Neural progenitor cell (in vitro differentiated cells): ENCODE measurements around the gene CFAP52. TPM values are rescaled to one million over a fixed set of nuclear protein-coding genes. Genes with fewer than 3 reads are reported as not detected.
A peak's percentile ranks its signal among the peaks of the same experiment; 100 is the strongest.

Source experiments
- DNase-seq: peaks from one replicate; pipeline ENCODE4 v3.0.0-alpha.2; 2016; ENCODE audit warnings: low spot score
- H2AFZ ChIP-seq: fragments of 200-600 bp; sonication (generic); replicated peaks from 2 replicates; pipeline ENCODE4 v1.6.1; 2016; ENCODE audit warnings: antibody characterized with exemption
- H3F3A ChIP-seq: fragments of 200-600 bp; sonication (generic); 2 replicates; pipeline ENCODE4 v1.6.1; 2016; ENCODE audit warnings: antibody characterized with exemption, low read depth
- H3K27ac ChIP-seq: fragments of 200-600 bp; sonication (generic); 2 replicates; pipeline ENCODE4 v1.5.1; 2016; ENCODE audit warnings: mild to moderate bottlenecking
- H3K27me3 ChIP-seq: fragments of 200-600 bp; sonication (generic); 2 replicates; pipeline ENCODE4 v1.6.1; 2016; ENCODE audit warnings: mild to moderate bottlenecking, moderate library complexity
- H3K36me3 ChIP-seq: fragments of 200-600 bp; sonication (generic); 2 replicates; pipeline ENCODE4 v1.5.1; 2016
- H3K4me1 ChIP-seq: fragments of 200-600 bp; sonication (generic); 2 replicates; pipeline ENCODE4 v1.6.1; 2016; ENCODE audit warnings: mixed run types
- H3K4me2 ChIP-seq: fragments of 200-600 bp; sonication (generic); 2 replicates; pipeline ENCODE4 v1.6.1; 2016
- H3K4me3 ChIP-seq: fragments of 200-600 bp; sonication (generic); 2 replicates; pipeline ENCODE4 v1.5.1; 2016
- H3K79me2 ChIP-seq: fragments of 200-600 bp; sonication (generic); 2 replicates; pipeline ENCODE4 v1.6.1; 2016; ENCODE audit warnings: low read depth
- H3K9ac ChIP-seq: fragments of 200-600 bp; sonication (generic); 2 replicates; pipeline ENCODE4 v1.6.1; 2016
- H3K9me3 ChIP-seq: fragments of 200-600 bp; sonication (generic); 2 replicates; pipeline ENCODE4 v1.5.1; 2016; ENCODE audit warnings: low read depth
- H4K20me1 ChIP-seq: fragments of 200-600 bp; sonication (generic); 2 replicates; pipeline ENCODE4 v1.6.1; 2016; ENCODE audit warnings: low read depth
- H3K27ac Mint-ChIP-seq: 3 replicates; pipeline ENCODE4 v1.8.0; 2021; ENCODE audit warnings: mixed read lengths
- H3K27me3 Mint-ChIP-seq: 2 replicates; pipeline ENCODE4 v1.8.0; 2022; ENCODE audit warnings: low read depth, mild to moderate bottlenecking, inconsistent platforms, moderate library complexity, mixed read lengths; ENCODE audit not compliant: insufficient read depth
- H3K36me3 Mint-ChIP-seq: 3 replicates; pipeline ENCODE4 v1.8.0; 2021; ENCODE audit warnings: mixed read lengths
- H3K4me1 Mint-ChIP-seq: 3 replicates; pipeline ENCODE4 v1.8.0; 2021; ENCODE audit warnings: mixed read lengths
- H3K4me3 Mint-ChIP-seq: 3 replicates; pipeline ENCODE4 v1.8.0; 2021; ENCODE audit warnings: mild to moderate bottlenecking, moderate library complexity, mixed read lengths
- H3K9me3 Mint-ChIP-seq: 3 replicates; pipeline ENCODE4 v1.8.0; 2020; ENCODE audit warnings: mixed read lengths
- EZH2 ChIP-seq: fragments of 200-600 bp; sonication (generic); IDR thresholded peaks from 2 replicates; pipeline ENCODE4 v1.6.1; 2017; ENCODE audit warnings: antibody characterized with exemption, mild to moderate bottlenecking, moderate library complexity
- EZH2phosphoT487 ChIP-seq: fragments of 200-600 bp; sonication (generic); IDR thresholded peaks from 2 replicates; pipeline ENCODE4 v1.6.1; 2017; ENCODE audit warnings: antibody characterized with exemption
- total RNA-seq: library from RNA; depleted of rRNA; stranded (reverse); fragments of >200 nt; gene quantifications from 2 replicates; pipeline ENCODE4 v1.2.3, GENCODE V29; 2015; ENCODE audit warnings: low replicate concordance
- TF ChIP-seq, protein P1 (sequence below): fragments of 200-600 bp; sonication (generic); IDR thresholded peaks from 2 replicates; pipeline ENCODE4 v1.5.1; 2017; ENCODE audit warnings: antibody characterized with exemption, mild to moderate bottlenecking

Gene CFAP52
- total RNA-seq, 1 donor from 2014 or later: not detected

- Histone ChIP-seq H3K4me2 (no peak overlapping the region), H3K9ac (no peak overlapping the region), H3K27me3 (no peaks in the 10 kb centered on the region), H3K27ac (no peak overlapping the region), H3K9me3 (no peaks in the 10 kb centered on the region), H3K4me3 (no peak overlapping the region), H3K36me3 (peaks cover 5% of the 10 kb centered on the region), H3F3A (no peaks in the 10 kb centered on the region), H4K20me1 (peaks cover 4% of the 10 kb centered on the region), H3K79me2 (peaks cover 13% of the 10 kb centered on the region), H3K4me1 (no peaks in the 10 kb centered on the region), H2AFZ (no peak overlapping the region)
- H3K27ac Mint-ChIP-seq: no peak overlapping the region
- TF ChIP-seq EZH2phosphoT487 (no peak), EZH2 (no peak)
- TF ChIP-seq, protein P1, sequence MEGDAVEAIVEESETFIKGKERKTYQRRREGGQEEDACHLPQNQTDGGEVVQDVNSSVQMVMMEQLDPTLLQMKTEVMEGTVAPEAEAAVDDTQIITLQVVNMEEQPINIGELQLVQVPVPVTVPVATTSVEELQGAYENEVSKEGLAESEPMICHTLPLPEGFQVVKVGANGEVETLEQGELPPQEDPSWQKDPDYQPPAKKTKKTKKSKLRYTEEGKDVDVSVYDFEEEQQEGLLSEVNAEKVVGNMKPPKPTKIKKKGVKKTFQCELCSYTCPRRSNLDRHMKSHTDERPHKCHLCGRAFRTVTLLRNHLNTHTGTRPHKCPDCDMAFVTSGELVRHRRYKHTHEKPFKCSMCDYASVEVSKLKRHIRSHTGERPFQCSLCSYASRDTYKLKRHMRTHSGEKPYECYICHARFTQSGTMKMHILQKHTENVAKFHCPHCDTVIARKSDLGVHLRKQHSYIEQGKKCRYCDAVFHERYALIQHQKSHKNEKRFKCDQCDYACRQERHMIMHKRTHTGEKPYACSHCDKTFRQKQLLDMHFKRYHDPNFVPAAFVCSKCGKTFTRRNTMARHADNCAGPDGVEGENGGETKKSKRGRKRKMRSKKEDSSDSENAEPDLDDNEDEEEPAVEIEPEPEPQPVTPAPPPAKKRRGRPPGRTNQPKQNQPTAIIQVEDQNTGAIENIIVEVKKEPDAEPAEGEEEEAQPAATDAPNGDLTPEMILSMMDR: no peak
- DNase-seq: no peak
- H3K4me1 Mint-ChIP-seq: no peaks in the 10 kb centered on the region
- H3K9me3 Mint-ChIP-seq: no peaks in the 10 kb centered on the region
- H3K4me3 Mint-ChIP-seq: no peak overlapping the region
- peaks cover 12% of the 10 kb centered on the region for H3K36me3 Mint-ChIP-seq
- H3K27me3 Mint-ChIP-seq: no peaks in the 10 kb centered on the region
Measured at GRCh38 chr17:9568004-9568403, 8.4 kb upstream of the CFAP52 start.

DNA sequence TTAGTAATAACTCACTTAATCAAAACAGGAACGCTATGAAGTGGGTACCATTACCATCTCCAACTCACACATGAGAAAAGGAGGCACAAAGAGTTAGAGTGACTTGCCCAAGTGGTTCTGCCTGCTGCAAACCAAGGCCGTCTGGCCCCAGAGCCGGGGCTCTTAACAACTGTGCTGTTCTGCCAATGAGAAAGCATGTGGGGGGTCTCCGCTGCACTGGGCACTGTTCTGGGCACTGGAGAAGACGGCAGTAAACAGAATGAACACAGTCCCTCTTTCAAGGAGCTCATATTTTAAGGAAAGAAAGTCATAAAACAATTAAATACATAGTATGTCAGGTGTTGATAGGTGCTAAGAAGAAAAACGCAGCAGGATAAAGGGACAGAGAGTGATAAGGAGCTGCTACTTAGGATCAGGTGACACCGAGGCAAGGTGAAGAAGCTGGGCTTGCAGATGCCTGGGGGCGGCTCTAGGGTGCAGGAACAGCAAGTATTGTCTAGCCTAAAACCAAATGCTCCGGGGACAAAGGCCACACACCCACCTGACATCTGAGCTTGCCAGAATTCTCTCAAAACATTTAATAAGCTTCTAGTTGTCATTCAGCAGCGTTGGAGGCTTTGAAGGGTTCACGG is 7.4 kb upstream of the CFAP52 start:
- Histone ChIP-seq H3K27me3 (no peaks in the 10 kb centered on the region), H2AFZ (no peak overlapping the region), H4K20me1 (peaks cover 4% of the 10 kb centered on the region), H3K4me1 (no peaks in the 10 kb centered on the region), H3K36me3 (no peaks in the 10 kb centered on the region), H3K4me2 (no peak overlapping the region), H3K9ac (no peak overlapping the region), H3F3A (no peaks in the 10 kb centered on the region), H3K79me2 (peaks cover 16% of the 10 kb centered on the region), H3K27ac (no peak overlapping the region), H3K4me3 (no peak overlapping the region), H3K9me3 (no peaks in the 10 kb centered on the region)
- H3K27ac Mint-ChIP-seq: no peak overlapping the region
- no peak for DNase-seq
- H3K36me3 Mint-ChIP-seq: peaks cover 10% of the 10 kb centered on the region
- TF ChIP-seq EZH2phosphoT487 (no peak), EZH2 (no peak)
- no peaks in the 10 kb centered on the region for H3K9me3 Mint-ChIP-seq
- H3K4me3 Mint-ChIP-seq: no peak overlapping the region
- no peaks in the 10 kb centered on the region for H3K27me3 Mint-ChIP-seq
- H3K4me1 Mint-ChIP-seq: no peaks in the 10 kb centered on the region

DNA sequence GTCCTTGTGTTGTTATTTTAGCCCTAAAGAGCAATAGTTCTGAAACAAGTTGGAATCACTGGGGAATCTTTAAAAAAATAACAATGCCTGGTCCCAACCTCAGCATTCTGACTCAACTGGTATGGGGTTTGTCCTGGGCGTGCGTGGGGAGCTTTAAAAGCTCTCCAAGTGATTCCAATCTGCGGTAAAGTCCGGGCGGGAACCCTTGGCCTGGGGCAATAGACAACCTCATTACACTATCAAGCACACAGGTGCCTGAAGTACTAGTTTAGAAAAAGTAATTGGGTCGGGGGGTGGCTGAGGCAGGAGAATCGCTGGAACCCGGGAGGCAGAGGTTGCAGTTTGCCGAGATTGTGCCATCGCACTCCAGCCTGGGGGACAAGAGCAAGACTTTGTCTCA is 5.2 kb upstream of the CFAP52 start:
- Histone ChIP-seq H3K4me2 (no peak overlapping the region), H3F3A (peaks cover 4% of the 10 kb centered on the region), H3K36me3 (no peaks in the 10 kb centered on the region), H3K4me1 (no peaks in the 10 kb centered on the region), H4K20me1 (peaks cover 4% of the 10 kb centered on the region), H3K9ac (no peak overlapping the region), H3K27me3 (no peaks in the 10 kb centered on the region), H3K27ac (no peak overlapping the region), H3K9me3 (no peaks in the 10 kb centered on the region), H3K4me3 (no peak overlapping the region), H2AFZ (no peak overlapping the region), H3K79me2 (peaks cover 15% of the 10 kb centered on the region)
- H3K27ac Mint-ChIP-seq: no peak overlapping the region
- no peaks in the 10 kb centered on the region for H3K9me3 Mint-ChIP-seq
- no peak for DNase-seq
- H3K4me1 Mint-ChIP-seq: peaks cover under 1% of the 10 kb centered on the region
- TF ChIP-seq EZH2phosphoT487 (no peak), EZH2 (no peak)
- TF ChIP-seq, protein P1: no peak
- peaks cover 5% of the 10 kb centered on the region for H3K36me3 Mint-ChIP-seq
- no peak overlapping the region for H3K4me3 Mint-ChIP-seq
- H3K27me3 Mint-ChIP-seq: peaks cover 2% of the 10 kb centered on the region

DNA sequence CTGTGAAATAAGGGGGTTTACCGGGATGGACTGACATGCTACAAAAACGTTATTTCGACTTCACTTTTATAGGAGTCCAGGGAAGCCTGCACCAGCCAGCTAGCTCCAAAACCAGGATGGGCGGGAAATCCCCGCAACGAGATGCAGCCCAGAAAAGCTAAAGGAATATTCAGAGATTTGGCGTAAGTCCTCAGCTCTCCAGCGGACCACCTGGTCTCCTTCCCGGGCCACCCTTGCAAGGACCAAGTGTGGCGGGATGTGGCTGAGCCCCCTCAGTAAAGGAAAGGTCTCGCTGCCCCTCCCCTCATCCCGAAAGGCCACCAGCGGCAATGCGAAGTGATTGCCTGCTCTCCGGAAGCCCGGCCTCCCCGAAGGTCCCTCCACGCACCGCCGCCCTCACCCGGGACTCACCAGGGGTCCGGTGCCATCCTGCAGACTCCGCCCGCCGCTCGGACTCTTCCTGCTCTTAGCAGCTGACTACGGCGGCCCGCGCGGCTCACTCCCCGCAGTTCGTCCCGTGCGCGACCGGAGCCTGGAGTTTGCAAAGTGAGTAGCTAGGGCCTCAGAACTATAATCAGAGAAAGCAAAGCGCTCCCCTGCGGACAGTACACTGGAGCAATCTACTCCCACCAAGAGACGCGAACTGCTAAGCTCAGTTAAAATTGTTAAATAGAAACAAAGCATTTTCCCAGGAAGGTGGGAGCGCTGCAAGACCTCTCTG is 901 bp upstream of the CFAP52 start, which contains the start of gene STX8:
Gene STX8 (minus strand): TSS at position 440 of the 721 bp plus-strand sequence. CDS start 12 bp downstream, at position 428.
- peak within 1 kb of the TSS; percentile 46 for H3K27ac Mint-ChIP-seq
- H3F3A ChIP-seq: peaks cover 18% of the 10 kb centered on the region

More for the DNA sequence above, 901 bp upstream of the CFAP52 start, which contains the start of gene STX8:
- TF ChIP-seq EZH2: no peak
- TF ChIP-seq, protein P1: no peak
- TF ChIP-seq EZH2phosphoT487: no peak
- no peaks in the 10 kb centered on the region for H3K9me3 Mint-ChIP-seq
- no peaks in the 10 kb centered on the region for H3K36me3 Mint-ChIP-seq
- H3K27me3 Mint-ChIP-seq: peaks cover 6% of the 10 kb centered on the region
- Histone ChIP-seq H3K4me2 (peak within 1 kb of the TSS; percentile 77), H2AFZ (peak within 1 kb of the TSS; percentile 52), H3K27ac (no peak within 1 kb of the TSS), H4K20me1 (peaks cover 5% of the 10 kb centered on the region), H3K4me1 (peaks cover 4% of the 10 kb centered on the region), H3K9me3 (no peaks in the 10 kb centered on the region), H3K79me2 (peaks cover 11% of the 10 kb centered on the region), H3K36me3 (no peaks in the 10 kb centered on the region), H3K27me3 (no peaks in the 10 kb centered on the region), H3K4me3 (peak within 1 kb of the TSS; percentile 64), H3K9ac (no peak within 1 kb of the TSS)
- peak within 1 kb of the TSS; percentile 99 for H3K4me3 Mint-ChIP-seq
- peaks cover 13% of the 10 kb centered on the region for H3K4me1 Mint-ChIP-seq
- DNase-seq: peak; percentile 87
